ENCODE measurements around the gene RAB38.

The RAB38 gene

GRCh38 chr11:88089134-88089533 lies 86.1 kb downstream of the RAB38 start:
- Histone ChIP-seq H3K9me3 (ENCODE audit: severe bottlenecking) (no peaks in the 10 kb centered on the region), H3K36me3 (no peaks in the 10 kb centered on the region), H3K27ac (no peak overlapping the region), H3K27me3 (ENCODE audit: insufficient read depth, low read depth, severe bottlenecking) (no peaks in the 10 kb centered on the region), H3K4me3 (ENCODE audit: low read depth, low read length) (no peak overlapping the region)
- TF ChIP-seq CTCF (IDR thresholded peaks at IDR 0.05; ENCODE audit: low read depth, low read length): no peak
- DNase-seq: no peak

- Histone ChIP-seq H3K36me3 (no peaks in the 10 kb centered on the region), H3K4me3 (ENCODE audit: low read depth, low read length) (no peak overlapping the region), H3K27ac (no peak overlapping the region), H3K9me3 (ENCODE audit: severe bottlenecking) (no peaks in the 10 kb centered on the region), H3K27me3 (ENCODE audit: insufficient read depth, low read depth, severe bottlenecking) (no peaks in the 10 kb centered on the region)
- no peak for TF ChIP-seq CTCF (IDR thresholded peaks at IDR 0.05; ENCODE audit: low read depth, low read length)
- DNase-seq: no peak
Measured at GRCh38 chr11:88087337-88087736, 87.9 kb downstream of the RAB38 start.

GRCh38 chr11:88086297-88086696 lies 88.9 kb downstream of the RAB38 start:
- Histone ChIP-seq H3K36me3 (no peaks in the 10 kb centered on the region), H3K4me3 (ENCODE audit: low read depth, low read length) (no peak overlapping the region), H3K27ac (no peak overlapping the region), H3K27me3 (ENCODE audit: insufficient read depth, low read depth, severe bottlenecking) (no peaks in the 10 kb centered on the region), H3K9me3 (ENCODE audit: severe bottlenecking) (no peaks in the 10 kb centered on the region)
- no peak for TF ChIP-seq CTCF (IDR thresholded peaks at IDR 0.05; ENCODE audit: low read depth, low read length)
- DNase-seq: no peak

GRCh38 chr11:88070437-88070836 lies 104.8 kb downstream of the RAB38 start:
- no peak for DNase-seq
- Histone ChIP-seq H3K27ac (no peak overlapping the region), H3K27me3 (ENCODE audit: insufficient read depth, low read depth, severe bottlenecking) (no peaks in the 10 kb centered on the region), H3K4me3 (ENCODE audit: low read depth, low read length) (no peak overlapping the region), H3K9me3 (ENCODE audit: severe bottlenecking) (no peaks in the 10 kb centered on the region), H3K36me3 (no peaks in the 10 kb centered on the region)
- no peak for TF ChIP-seq CTCF (IDR thresholded peaks at IDR 0.05; ENCODE audit: low read depth, low read length)

GRCh38 chr11:88068848-88069554 lies 106.2 kb downstream of the RAB38 start:
- no peak overlapping the region for H3K4me3 ChIP-seq (ENCODE audit: low read depth, low read length)
- H3K9me3 ChIP-seq (ENCODE audit: severe bottlenecking): no peaks in the 10 kb centered on the region
- no peaks in the 10 kb centered on the region for H3K36me3 ChIP-seq
- no peak for TF ChIP-seq CTCF (IDR thresholded peaks at IDR 0.05; ENCODE audit: low read depth, low read length)
- DNase-seq: no peak
- no peak overlapping the region for H3K27ac ChIP-seq
- no peaks in the 10 kb centered on the region for H3K27me3 ChIP-seq (ENCODE audit: insufficient read depth, low read depth, severe bottlenecking)

- Histone ChIP-seq H3K9me3 (ENCODE audit: severe bottlenecking) (no peaks in the 10 kb centered on the region), H3K36me3 (no peaks in the 10 kb centered on the region), H3K27ac (no peak overlapping the region), H3K27me3 (ENCODE audit: insufficient read depth, low read depth, severe bottlenecking) (no peaks in the 10 kb centered on the region), H3K4me3 (ENCODE audit: low read depth, low read length) (no peak overlapping the region)
- no peak for TF ChIP-seq CTCF (IDR thresholded peaks at IDR 0.05; ENCODE audit: low read depth, low read length)
- DNase-seq: no peak
Measured at GRCh38 chr11:88066090-88066489, 109.2 kb downstream of the RAB38 start.
